Gastrocnemius medialis (tissue), 4 donors: Measurements from ENCODE around the gene C1RL.

ENCODE experiments used
- POLR2A ChIP-seq, 2 donors: fragments of 450-650 bp; IDR thresholded peaks; one replicate each; pipeline ENCODE4 v1.6.1; 2017; ENCODE audit warnings: antibody characterized with exemption in 2 of 2, mild to moderate bottlenecking in 2 of 2, moderate library complexity in 2 of 2
- TF ChIP-seq, protein P1 (sequence below), 5 experiments: fragments of 450-650 bp in 3 of 5; fragments of 200-600 bp in 2 of 5; sonication (generic) in 2 of 5; IDR thresholded peaks in 4 of 5; conservative IDR thresholded peaks in 1 of 5; 1 replicate in 4 of 5; 2 replicates in 1 of 5; pipeline ENCODE4 v1.5.1; 2016 to 2019; ENCODE audit warnings: antibody characterized with exemption in 5 of 5, mild to moderate bottlenecking in 3 of 5, moderate library complexity in 3 of 5

DNA sequence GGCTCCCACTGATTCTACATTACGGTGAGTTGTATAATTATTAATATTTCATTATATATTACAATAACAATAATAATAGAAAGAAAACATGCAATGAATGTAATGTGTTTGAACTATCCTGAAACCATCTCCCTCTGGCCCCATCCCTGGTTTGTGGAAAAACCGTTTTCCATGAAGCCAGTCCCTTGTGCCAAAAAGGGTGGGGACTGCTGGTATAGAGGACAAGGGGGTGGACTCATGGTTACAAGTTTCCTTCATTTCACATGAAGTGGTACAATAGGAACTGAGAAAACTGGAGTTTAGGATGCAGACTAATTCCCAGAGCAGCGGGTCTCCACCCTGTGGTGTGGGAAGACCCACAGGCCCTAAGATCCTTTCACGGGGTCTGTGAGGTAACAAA, 3.0 kb upstream of the C1RL start:
- TF ChIP-seq, protein P1, sequence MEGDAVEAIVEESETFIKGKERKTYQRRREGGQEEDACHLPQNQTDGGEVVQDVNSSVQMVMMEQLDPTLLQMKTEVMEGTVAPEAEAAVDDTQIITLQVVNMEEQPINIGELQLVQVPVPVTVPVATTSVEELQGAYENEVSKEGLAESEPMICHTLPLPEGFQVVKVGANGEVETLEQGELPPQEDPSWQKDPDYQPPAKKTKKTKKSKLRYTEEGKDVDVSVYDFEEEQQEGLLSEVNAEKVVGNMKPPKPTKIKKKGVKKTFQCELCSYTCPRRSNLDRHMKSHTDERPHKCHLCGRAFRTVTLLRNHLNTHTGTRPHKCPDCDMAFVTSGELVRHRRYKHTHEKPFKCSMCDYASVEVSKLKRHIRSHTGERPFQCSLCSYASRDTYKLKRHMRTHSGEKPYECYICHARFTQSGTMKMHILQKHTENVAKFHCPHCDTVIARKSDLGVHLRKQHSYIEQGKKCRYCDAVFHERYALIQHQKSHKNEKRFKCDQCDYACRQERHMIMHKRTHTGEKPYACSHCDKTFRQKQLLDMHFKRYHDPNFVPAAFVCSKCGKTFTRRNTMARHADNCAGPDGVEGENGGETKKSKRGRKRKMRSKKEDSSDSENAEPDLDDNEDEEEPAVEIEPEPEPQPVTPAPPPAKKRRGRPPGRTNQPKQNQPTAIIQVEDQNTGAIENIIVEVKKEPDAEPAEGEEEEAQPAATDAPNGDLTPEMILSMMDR (IDR thresholded peaks at IDR 0.05 in 4 of 5, conservative IDR thresholded peaks at IDR 0.05 in 1 of 5) = no peak
- TF ChIP-seq POLR2A (IDR thresholded peaks at IDR 0.05) = no peak
